Keratinocyte (primary cell): ENCODE data around the gene ZNF225.

Source experiments
- CTCF ChIP-seq, 3 experiments: IDR thresholded peaks in 1 of 3; conservative IDR thresholded peaks in 1 of 3; optimal IDR thresholded peaks in 1 of 3; 2 replicates in 2 of 3; 3 replicates in 1 of 3; pipeline versions ENCODE3 to v1.5.1; 2011; ENCODE audit warnings: low read length in 3 of 3, mild to moderate bottlenecking in 3 of 3, moderate library complexity in 2 of 3, control low read depth in 1 of 3, inconsistent platforms in 1 of 3; ENCODE audit not compliant: insufficient read depth in 2 of 3; ENCODE audit errors: extremely low read depth in 1 of 3
- EZH2 ChIP-seq: IDR thresholded peaks from one replicate; pipeline ENCODE4 v1.6.1; 2012; ENCODE audit warnings: inconsistent platforms, mild to moderate bottlenecking, low read length, moderate library complexity

DNA sequence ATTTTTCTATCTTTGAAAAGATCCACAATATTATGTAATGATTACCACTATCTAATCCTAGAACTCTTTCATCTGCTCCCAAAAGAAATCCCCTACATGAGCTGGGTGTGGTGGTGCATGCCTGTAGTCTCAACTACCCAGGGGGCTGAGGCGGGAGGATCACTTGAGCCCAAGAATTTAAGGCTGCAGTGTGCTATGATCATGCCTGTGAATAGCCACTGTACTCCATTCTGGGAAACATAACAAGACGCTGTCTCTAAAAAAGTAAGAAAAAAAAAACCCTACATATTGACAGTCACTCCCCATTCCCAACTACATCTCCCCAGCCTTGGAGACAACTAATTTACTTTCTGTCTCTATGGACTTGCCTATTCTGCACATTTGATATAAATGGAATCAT, 50.6 kb downstream of the ZNF225 start:
- no peak for TF ChIP-seq CTCF (optimal IDR thresholded peaks at IDR 0.05 in 1 of 3, IDR thresholded peaks at IDR 0.05 in 1 of 3, conservative IDR thresholded peaks at IDR 0.05 in 1 of 3; ENCODE audit: extremely low read depth in 1 of 3, insufficient read depth in 2 of 3, low read length in 3 of 3)
- TF ChIP-seq EZH2, result no peak
